AML-193 (cell line): ENCODE measurements around the gene OR5P2.
"Not testable (repeated sequence)": the region's sequence is repeated elsewhere in the genome, so short reads cannot be mapped to it uniquely, and the experiment has no call there.

ENCODE experiments used
- DNase-seq, 2 experiments: peaks; one replicate each; lab custom pipeline; 2025; lab: John Stamatoyannopoulos, UW

The OR5P2 gene, protein sequence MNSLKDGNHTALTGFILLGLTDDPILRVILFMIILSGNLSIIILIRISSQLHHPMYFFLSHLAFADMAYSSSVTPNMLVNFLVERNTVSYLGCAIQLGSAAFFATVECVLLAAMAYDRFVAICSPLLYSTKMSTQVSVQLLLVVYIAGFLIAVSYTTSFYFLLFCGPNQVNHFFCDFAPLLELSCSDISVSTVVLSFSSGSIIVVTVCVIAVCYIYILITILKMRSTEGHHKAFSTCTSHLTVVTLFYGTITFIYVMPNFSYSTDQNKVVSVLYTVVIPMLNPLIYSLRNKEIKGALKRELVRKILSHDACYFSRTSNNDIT

DNA sequence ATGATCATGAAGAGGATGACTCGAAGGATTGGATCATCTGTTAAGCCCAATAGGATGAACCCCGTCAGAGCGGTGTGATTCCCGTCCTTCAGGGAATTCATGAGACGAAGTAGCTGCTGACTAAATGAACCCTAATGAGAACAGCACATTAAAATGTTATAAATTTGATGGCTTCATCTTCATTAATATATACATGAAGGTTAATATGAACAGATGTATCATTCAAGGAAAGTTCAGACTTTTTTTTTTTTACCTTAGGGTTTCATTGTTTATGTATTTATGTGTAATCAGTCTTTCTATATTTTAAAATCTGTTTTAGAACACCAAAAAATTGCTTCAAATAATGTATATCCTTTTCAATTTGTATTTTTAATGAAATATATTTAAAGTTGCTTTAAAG, at the start of gene OR5P2:
Gene OR5P2 (minus strand): TSS at position 101 of the 400 bp plus-strand sequence. CDS start 0 bp downstream, at position 101.
- DNase-seq, result no peak

DNA sequence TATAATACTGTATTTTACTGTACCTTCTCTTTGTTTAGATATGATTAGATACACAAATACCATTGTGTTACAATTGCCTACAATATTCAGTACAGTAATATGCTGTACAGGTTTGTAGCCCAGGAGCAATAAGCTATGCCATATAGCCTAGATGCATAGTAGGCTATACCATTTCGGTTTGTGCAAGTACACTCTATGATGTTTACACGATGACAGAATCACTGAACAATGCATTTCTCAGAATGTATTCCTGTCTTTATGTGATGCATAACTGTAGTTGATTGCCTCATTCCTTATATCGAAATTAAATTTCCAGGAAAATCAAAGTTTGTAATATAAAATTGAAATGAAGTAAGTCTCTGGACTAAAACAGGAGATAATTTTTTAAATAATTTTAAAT, 49.3 kb upstream of the OR5P2 start:
- DNase-seq, result no peak

DNA sequence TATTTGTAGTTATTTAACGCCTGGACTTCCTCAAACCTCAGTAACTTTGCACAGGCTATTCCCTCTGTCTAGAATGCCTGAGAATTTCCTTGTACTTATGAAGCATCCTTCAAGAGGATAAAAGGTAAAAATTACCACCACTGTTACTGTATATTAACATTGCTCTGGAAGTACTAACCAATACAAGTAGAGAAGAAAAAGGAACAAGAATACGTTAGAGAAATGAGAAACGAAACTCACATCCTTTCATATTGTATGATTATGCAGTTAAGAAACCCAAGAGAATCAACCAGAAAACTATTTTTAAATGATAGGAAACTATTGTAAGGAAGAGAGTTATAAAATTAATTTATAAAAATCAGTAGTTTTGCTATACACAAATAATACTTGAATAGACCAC, 48.2 kb upstream of the OR5P2 start:
- DNase-seq, result no peak

DNA sequence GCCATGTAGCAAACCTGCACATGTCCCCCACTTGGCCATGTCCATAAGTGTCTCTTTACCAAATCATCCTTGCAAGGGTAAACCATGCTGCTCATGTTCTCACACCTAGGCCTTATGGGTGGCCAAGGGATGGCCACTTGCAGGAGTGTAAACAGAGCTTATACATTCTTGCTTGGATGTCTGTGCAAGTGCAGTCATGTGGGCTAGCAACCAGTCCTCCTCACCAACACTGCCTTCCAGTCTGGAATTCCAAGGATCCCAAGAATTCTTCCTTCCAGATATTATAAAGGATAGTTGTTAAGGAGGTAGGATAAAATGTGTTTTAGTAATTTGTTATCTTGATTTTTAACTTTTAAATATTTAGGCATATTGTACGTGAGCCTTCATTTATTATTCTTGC, 47.8 kb upstream of the OR5P2 start:
- no peak for DNase-seq

DNA sequence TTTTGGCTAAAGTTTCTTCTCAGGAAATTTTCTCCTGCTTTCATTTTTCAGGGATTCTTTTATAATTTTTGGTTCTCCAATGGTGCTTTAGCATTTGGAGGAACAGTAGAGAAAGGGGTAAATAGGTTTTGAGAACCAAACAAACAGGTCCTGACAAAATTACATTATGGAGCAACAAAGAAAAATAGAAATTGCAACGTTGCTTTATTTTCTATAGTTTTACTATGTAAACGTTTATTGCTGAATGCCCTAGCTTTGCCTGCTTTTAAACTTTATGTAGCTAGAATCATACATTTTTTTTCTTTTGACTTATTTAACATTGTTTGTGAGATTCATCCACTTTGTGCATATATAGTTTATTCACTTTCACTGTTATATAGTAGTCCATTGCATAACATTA, 43.8 kb upstream of the OR5P2 start:
- no peak for DNase-seq

DNA sequence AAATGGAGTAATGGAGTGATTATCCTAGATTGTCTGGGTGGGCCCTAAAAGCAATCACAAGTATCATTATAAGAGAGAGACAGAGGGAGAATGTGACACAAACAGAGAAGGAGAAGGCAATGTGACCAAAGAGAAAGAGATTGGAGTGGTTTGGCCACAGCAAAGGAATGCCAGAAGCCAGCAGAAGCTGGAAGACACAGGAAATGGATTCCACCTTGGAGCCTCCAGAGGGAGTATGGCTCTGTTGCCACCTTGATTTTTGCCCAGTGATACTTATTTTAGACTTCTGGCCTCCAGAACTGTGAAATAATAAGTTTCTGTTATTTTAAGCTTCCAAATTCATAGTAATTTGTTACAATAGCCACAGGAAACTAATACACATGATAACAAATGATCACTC, 36.8 kb upstream of the OR5P2 start:
- DNase-seq, result no peak

DNA sequence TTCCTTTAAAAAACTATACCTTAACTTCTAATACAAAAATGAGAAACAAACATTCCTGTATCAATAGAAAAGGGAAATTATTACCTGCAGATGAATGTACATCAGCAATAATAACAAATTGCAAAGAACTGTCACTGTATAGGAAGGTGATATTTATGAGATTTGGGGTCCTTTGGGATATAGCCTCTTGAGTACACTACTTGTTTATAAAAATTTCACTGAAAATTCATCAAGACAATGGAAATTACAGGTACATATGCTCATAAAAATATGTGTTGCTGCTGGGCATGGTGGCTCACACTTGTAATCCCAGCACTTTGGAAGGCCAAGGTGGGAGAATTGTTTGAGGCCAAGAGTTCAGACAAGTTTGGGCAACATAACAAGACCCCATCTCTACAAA, 34.0 kb upstream of the OR5P2 start, which contains the start of gene OR5P3:
Gene OR5P3 (minus strand): TSS at position 101 of the 400 bp plus-strand sequence.
- no peak for DNase-seq

DNA sequence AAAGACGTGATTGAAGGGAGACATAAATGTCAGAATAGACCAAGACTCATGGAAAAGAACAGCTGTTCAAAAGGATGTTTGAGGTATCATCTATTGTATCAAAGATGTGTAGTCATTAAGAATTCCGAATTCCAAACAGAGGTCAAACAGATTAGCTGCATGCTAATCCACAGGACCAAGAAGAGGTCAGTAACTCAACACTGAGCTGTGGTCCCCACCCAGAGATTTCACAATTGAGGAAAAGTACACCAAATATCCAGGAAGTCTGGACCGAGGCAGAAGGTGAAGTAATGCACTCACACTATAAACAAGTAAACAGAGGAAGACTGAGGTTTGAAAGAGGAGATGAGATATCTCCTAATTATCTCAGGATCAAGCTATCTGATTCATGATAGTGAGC, 29.6 kb upstream of the OR5P2 start:
- DNase-seq, result no peak

DNA sequence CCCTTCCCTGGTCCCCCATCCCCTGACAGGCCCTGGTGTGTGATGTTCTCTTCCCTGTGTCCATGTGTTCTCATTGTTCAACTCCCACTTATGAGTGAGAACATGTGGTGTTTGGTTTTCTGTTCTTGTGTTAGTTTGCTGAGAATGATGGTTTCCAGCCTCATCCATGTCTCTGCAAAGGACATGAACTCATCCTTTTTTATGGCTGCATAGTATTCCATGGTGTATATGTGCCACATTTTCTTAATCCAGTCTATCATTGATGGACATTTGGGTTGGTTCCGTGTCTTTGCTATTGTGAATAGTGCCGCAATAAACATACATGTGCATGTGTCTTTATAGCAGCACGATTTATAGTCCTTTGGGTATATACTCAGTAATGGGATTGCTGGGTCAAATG, 23.7 kb upstream of the OR5P2 start:
- not testable (repeated sequence) for DNase-seq

DNA sequence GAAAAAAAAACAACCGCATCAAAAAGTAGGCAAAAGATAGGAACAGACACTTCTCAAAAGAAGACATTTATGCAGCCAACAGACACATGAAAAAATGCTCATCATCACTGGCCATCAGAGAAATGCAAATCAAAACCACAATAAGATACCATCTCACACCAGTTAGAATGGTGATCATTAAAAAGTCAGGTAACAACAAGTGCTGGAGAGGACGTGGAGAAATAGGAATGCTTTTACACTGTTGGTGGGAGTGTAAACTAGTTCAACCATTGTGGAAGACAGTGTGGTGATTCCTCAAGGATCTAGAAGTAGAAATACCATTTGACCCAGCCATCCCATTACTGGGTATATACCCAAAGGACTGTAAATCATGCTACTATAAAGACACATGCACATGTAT, 18.2 kb upstream of the OR5P2 start:
- DNase-seq, result not testable (repeated sequence)

DNA sequence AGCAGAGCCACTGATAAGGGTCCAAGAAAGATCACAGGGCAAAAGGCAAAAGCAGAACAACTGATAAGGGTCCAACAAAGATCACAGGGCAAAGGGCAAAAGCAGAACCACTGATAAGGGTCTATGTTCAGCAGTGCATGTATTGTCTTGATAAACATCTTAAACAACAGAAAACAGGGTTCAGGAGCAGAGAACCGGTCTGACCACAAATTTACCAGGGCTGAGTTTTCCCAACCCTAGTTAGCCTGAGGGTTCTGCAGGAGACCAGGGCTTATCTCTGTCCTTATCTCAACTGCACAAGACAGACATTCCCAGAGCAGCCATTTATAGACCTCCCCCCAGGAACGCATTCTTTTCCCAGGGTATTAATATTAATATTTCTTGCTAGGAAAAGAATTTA, 13.6 kb upstream of the OR5P2 start:
- DNase-seq, result not testable (repeated sequence)

DNA sequence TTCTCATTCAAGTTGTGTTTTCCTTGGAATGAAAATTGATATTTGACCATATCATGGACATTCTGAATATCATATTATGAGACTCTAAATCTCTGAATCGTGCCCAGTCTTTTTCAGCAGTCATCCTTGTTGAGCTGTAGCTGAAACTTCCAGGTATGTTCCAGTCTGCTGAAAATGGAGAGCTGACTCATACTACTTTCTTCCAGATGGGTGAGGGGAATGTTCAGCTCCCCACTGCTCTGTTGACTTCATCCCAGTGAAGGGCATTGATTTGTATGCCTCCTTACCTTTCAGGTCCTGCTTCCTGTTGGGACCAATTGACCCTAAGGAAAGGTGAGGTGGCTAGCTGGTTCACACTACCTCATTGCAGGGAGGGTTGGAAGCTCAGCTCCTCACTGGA, 3.5 kb downstream of the OR5P2 start:
- DNase-seq, result no peak

DNA sequence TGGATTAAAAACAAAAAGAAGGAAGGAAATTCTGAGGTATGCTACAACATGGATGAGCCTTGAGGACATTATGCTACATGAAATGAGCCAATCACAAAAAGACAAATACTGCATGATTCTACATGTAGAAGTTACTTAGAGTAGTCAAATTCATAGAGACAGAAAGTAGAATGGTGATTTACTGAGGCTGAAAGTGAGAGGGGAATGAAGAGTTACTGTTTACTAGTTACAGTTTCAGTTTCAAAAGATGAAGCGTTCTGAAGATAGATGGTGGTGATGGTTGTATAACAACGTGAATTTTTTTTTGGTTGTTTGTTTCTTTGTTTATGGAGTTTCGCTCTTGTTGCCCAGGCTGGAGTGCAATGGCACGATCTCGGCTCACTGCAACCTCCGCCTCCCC, 9.5 kb downstream of the OR5P2 start:
- DNase-seq, result no peak

DNA sequence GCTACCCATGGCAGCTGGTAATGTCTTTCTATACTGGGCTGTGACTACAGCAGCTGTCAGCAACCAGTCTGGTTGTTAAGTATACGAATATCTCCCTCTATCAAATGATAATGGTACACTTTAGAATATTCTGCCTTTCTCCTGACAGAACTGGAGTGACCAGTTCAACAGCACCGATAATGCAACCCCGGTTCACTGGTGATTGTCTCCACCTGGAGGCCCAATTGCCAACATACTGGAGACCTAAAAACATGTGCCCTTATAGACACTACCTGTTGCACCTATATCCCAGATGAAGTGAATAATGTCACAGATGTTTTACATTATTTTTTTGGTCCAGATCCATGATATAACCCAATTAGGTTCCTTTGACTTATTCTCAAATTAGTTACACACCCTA, 21.1 kb downstream of the OR5P2 start:
- DNase-seq, result no peak

DNA sequence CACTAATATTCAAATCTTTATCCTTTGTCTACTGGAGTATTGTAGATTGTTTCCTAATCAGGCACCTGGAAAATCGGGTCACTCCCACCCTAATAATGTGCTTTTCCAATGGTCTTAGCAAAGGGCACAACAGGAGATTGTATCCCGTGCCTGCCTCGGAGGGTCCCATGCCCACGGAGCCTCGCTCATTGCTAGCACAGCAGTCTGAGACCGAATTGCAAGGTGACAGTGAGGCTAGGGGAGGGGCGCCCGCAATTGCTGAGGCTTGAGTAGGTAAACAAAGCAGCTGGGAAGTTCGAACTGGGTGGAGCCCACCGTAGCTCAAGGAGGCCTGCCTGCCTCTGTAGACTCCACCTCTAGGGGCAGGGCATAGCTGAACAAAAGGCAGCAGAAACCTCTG, 32.4 kb downstream of the OR5P2 start:
- not testable (repeated sequence) for DNase-seq

DNA sequence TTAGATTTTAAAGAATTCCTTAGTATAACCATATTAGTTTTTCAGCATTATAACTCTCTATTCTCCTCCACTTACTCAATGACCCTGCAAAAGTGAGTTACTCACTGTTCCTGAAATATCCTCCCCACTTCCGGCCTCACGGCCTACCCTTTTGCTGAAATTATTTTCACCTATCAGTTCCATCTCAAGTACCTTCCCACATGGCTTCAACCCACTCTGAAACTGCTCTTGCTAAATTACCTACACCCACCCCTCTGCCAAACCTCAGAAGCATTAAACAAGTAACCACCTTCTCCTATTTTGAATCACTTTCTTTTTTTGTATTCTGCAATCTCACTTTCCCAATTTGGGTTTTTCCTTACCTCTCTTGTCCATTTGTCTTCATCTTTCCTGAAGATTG, 37.7 kb downstream of the OR5P2 start:
- no peak for DNase-seq

DNA sequence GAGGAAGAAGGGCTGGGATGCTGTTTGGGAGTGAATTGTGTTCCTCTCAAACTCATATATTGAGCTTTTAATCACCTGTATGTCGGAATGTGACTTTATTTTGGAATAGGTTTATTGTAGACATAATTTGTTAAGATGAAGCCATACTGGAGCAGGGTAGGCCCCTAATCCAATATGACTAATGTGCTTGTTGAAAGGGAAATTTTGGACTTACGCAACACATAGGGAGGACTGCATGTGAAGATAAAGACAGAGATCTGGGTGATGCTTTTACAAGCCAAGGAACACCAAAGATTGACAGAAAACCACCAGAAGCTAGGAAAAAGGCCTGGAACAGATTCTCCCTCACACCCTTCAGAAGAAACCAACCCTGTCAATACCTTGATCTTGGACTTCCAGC, 47.3 kb downstream of the OR5P2 start:
- DNase-seq, result no peak
